HG03108 (cell line): ENCODE results near the gene KRTAP9-6.

Source experiments
- ATAC-seq: cut with Tn5 transposase; IDR thresholded peaks from one replicate; pipeline ENCODE4 v1.9.1; 2021; ENCODE audit warnings: moderate library complexity; ENCODE audit not compliant: unreplicated experiment

KRTAP9-6 gene

GRCh38 chr17:41315204-41315794 lies 50.1 kb downstream of the KRTAP9-6 start, which contains the start of gene KRTAP17-1:
KRTAP17-1 (minus strand) TSS chr17:41315710; CDS start chr17:41315650, 60 bp downstream.
- no peak for ATAC-seq
